ENCODE results near the gene SCIMP.

GRCh38 chr17:5260542-5260941 lies 25.9 kb upstream of the SCIMP start:
- TF ChIP-seq CTCF (conservative IDR thresholded peaks at IDR 0.05 in 1 of 2, IDR thresholded peaks at IDR 0.05 in 1 of 2; ENCODE audit: extremely low read depth in 1 of 2, insufficient read depth in 1 of 2, low read depth in 1 of 2, low read length in 2 of 2), result no peak
- TF ChIP-seq EZH2 (IDR thresholded peaks at IDR 0.05; ENCODE audit: borderline replicate concordance, low read length), result no peak

Data from mammary epithelial cell (primary cell).